GM10266 (cell line): ENCODE measurements around the gene DST.

Source experiments
- DNase-seq: peaks from one replicate; pipeline ENCODE4 v3.0.0; 2012; ENCODE audit errors: extremely low spot score
- TF ChIP-seq, protein P1 (sequence below): IDR thresholded peaks from 2 replicates; pipeline ENCODE4 v1.5.1; 2012; ENCODE audit warnings: mild to moderate bottlenecking, low read depth; ENCODE audit not compliant: control insufficient read depth, insufficient read depth; ENCODE audit errors: missing control alignments

DST gene

GRCh38 chr6:56542364-56543331 lies 100.0 kb downstream of the DST start:
- TF ChIP-seq, protein P1, sequence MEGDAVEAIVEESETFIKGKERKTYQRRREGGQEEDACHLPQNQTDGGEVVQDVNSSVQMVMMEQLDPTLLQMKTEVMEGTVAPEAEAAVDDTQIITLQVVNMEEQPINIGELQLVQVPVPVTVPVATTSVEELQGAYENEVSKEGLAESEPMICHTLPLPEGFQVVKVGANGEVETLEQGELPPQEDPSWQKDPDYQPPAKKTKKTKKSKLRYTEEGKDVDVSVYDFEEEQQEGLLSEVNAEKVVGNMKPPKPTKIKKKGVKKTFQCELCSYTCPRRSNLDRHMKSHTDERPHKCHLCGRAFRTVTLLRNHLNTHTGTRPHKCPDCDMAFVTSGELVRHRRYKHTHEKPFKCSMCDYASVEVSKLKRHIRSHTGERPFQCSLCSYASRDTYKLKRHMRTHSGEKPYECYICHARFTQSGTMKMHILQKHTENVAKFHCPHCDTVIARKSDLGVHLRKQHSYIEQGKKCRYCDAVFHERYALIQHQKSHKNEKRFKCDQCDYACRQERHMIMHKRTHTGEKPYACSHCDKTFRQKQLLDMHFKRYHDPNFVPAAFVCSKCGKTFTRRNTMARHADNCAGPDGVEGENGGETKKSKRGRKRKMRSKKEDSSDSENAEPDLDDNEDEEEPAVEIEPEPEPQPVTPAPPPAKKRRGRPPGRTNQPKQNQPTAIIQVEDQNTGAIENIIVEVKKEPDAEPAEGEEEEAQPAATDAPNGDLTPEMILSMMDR: peak; percentile 45
- peak; percentile 72 for DNase-seq

DNA sequence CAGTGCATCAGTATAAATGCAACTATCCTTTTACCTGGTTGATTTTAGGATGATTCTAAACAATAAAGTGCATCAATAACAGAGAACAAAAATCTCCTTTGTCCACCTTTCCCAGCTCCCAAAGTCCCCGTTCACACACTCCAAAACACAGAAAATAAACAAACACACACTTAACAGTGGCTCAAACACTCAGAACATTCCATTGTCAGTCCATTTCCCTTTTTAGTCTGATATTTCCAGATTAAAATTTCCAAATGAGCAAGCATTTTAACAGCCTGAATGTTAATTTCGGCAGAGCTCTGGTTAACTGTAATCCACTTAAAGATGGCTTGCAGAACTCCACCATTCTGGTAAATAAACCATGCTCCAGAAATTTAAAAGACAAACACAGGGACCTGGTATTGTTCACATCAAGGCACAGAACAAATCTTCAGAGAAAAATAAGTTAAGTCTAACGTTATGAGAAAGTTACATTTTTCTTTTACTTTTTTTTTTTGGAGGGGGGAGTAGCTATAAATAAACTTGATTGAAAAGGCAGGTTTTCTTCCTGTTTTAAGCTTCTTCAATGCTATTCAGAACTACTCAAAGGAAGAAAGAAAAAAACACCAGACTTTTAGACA lies 100.8 kb downstream of the DST start:
- DNase-seq: no peak
- TF ChIP-seq, protein P1: no peak

DNA sequence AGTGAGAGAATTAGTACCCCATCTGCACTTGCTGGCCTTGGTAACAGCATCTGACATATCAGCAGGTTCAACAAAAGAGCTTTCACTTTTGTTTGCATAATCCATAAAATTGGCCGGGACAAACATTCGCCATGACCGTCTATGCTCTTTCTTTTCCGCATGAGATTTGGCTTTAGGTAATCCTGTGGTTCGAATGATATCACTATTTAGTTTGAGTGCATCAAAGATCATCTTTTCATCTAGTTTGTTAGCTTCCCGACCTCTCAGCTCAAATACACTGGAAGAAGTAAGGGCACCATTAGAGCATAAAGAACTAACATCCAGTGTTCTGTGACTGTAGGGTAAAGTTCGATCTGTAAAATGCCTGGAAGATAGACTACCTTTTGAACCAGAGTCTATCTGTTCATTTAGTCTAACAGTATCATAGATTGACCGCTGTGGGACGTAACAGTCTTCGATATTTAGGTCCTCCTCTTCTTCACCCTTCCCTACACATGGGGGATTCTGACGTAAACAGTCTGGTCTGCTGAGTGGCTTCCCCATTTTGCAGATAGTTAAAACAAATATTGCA lies 101.6 kb downstream of the DST start:
- no peak for DNase-seq
- TF ChIP-seq, protein P1: no peak

GRCh38 chr6:56540232-56541029 lies 102.3 kb downstream of the DST start:
- DNase-seq: no peak
- TF ChIP-seq, protein P1: no peak

- TF ChIP-seq, protein P1: no peak
- no peak for DNase-seq
Measured at GRCh38 chr6:56539527-56540105, 103.1 kb downstream of the DST start.

- TF ChIP-seq, protein P1: no peak
- no peak for DNase-seq
Measured at GRCh38 chr6:56538851-56539250, 103.8 kb downstream of the DST start.
